HG03442 (cell line): ENCODE measurements around the gene CBLN4.

ENCODE experiments used
- ATAC-seq: cut with Tn5 transposase; IDR thresholded peaks from one replicate; pipeline ENCODE4 v1.9.1; 2021; ENCODE audit warnings: mild to moderate bottlenecking, moderate library complexity; ENCODE audit not compliant: unreplicated experiment

Gene CBLN4

DNA sequence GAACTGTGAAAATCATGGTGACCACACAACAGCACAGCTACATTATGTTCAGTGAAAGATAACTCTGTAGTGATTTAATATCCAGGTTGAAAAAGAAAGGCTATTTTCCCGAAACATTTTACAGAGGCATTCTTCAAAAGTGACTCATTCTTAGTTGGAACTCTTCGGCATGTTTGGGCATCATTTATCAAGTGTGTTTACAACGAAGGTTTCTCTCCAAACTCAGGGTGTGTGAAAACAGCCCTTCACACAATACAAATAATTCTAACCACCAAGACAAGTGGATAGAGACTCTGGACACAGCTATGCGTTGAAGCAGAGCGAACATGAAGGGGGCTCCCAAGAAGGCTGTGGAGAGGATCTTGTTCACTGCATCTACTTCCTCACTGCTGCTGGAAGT lies 57.6 kb downstream of the CBLN4 start:
- ATAC-seq: no peak
